Ishikawa (cell line): ENCODE data around the gene ZNF263.

Experiments
- CEBPB ChIP-seq: IDR thresholded peaks from 2 replicates; pipeline ENCODE4 v1.6.1; 2012
- CREB1 ChIP-seq: IDR thresholded peaks from 2 replicates; pipeline ENCODE4 v1.6.1; 2012; ENCODE audit warnings: low read depth
- EGR1 ChIP-seq: IDR thresholded peaks from 2 replicates; pipeline ENCODE4 v1.6.1; 2012
- EP300 ChIP-seq: IDR thresholded peaks from 2 replicates; pipeline ENCODE4 v1.6.1; 2012; ENCODE audit warnings: borderline replicate concordance
- FOXM1 ChIP-seq: IDR thresholded peaks from 2 replicates; pipeline ENCODE4 v1.6.1; 2012; ENCODE audit warnings: low read depth, borderline replicate concordance
- MAX ChIP-seq: IDR thresholded peaks from 2 replicates; pipeline ENCODE4 v1.6.1; 2012
- NFIC ChIP-seq: IDR thresholded peaks from 2 replicates; pipeline ENCODE4 v1.6.1; 2012
- RAD21 ChIP-seq: IDR thresholded peaks from 2 replicates; pipeline ENCODE4 v1.6.1; 2012; ENCODE audit warnings: low read depth
- TAF1 ChIP-seq: IDR thresholded peaks from 2 replicates; pipeline ENCODE4 v1.6.1; 2012; ENCODE audit warnings: low read depth, mild to moderate bottlenecking
- TCF12 ChIP-seq: IDR thresholded peaks from 2 replicates; pipeline ENCODE4 v1.6.1; 2012; ENCODE audit warnings: low read depth
- TEAD4 ChIP-seq: IDR thresholded peaks from 2 replicates; pipeline ENCODE4 v1.6.1; 2012
- YY1 ChIP-seq: IDR thresholded peaks from 2 replicates; pipeline ENCODE4 v1.6.1; 2012; ENCODE audit warnings: low read depth
- ZBTB7A ChIP-seq: IDR thresholded peaks from 2 replicates; pipeline ENCODE4 v1.6.1; 2012; ENCODE audit warnings: low read depth
- TF ChIP-seq, protein P1 (sequence below): IDR thresholded peaks from 2 replicates; pipeline ENCODE4 v1.6.1; 2012
- TF ChIP-seq, protein P2 (sequence below): IDR thresholded peaks from 2 replicates; pipeline ENCODE4 v1.6.1; 2012; ENCODE audit warnings: low read depth, mild to moderate bottlenecking

ZNF263 gene

DNA sequence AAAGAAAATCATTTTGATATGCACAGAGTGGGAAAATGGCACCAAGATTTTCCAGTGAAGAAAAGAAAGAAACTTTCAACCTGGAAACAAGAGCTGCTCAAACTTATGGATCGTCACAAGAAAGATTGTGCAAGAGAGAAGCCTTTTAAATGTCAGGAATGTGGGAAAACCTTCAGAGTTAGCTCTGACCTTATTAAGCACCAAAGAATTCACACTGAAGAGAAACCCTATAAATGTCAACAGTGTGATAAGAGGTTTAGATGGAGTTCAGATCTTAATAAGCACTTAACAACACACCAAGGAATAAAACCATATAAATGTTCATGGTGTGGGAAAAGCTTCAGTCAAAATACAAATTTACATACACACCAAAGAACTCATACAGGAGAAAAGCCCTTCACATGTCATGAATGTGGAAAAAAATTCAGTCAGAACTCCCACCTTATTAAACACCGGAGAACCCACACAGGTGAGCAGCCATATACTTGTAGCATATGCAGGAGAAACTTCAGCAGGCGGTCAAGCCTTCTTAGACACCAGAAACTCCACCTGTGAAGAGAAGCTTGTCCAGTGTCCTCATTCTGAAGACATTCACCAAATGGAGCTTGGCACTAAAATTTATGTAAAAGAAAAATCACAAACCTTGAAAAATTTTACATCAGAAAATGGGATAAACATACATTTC is 34.2 kb downstream of the ZNF263 start:
- TF ChIP-seq TAF1 (no peak), TCF12 (peak; percentile 77; the same call in 1 of the 2 replicates), TEAD4 (peak; percentile 63)
- TF ChIP-seq, protein P1, sequence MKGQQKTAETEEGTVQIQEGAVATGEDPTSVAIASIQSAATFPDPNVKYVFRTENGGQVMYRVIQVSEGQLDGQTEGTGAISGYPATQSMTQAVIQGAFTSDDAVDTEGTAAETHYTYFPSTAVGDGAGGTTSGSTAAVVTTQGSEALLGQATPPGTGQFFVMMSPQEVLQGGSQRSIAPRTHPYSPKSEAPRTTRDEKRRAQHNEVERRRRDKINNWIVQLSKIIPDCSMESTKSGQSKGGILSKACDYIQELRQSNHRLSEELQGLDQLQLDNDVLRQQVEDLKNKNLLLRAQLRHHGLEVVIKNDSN, result peak; percentile 45; the same call in 1 of the 2 replicates
- TF ChIP-seq, protein P2, sequence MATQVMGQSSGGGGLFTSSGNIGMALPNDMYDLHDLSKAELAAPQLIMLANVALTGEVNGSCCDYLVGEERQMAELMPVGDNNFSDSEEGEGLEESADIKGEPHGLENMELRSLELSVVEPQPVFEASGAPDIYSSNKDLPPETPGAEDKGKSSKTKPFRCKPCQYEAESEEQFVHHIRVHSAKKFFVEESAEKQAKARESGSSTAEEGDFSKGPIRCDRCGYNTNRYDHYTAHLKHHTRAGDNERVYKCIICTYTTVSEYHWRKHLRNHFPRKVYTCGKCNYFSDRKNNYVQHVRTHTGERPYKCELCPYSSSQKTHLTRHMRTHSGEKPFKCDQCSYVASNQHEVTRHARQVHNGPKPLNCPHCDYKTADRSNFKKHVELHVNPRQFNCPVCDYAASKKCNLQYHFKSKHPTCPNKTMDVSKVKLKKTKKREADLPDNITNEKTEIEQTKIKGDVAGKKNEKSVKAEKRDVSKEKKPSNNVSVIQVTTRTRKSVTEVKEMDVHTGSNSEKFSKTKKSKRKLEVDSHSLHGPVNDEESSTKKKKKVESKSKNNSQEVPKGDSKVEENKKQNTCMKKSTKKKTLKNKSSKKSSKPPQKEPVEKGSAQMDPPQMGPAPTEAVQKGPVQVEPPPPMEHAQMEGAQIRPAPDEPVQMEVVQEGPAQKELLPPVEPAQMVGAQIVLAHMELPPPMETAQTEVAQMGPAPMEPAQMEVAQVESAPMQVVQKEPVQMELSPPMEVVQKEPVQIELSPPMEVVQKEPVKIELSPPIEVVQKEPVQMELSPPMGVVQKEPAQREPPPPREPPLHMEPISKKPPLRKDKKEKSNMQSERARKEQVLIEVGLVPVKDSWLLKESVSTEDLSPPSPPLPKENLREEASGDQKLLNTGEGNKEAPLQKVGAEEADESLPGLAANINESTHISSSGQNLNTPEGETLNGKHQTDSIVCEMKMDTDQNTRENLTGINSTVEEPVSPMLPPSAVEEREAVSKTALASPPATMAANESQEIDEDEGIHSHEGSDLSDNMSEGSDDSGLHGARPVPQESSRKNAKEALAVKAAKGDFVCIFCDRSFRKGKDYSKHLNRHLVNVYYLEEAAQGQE, result no peak

- TF ChIP-seq RAD21 (no peak), MAX (no peak), CEBPB (no peak), ZBTB7A (no peak), EP300 (no peak), CREB1 (no peak), TEAD4 (no peak), TCF12 (no peak), YY1 (no peak), NFIC (no peak), FOXM1 (no peak), TAF1 (no peak), EGR1 (no peak)
- TF ChIP-seq, protein P2, result no peak
- TF ChIP-seq, protein P1, result no peak
Observed at GRCh38 chr16:3321816-3322215, 38.5 kb downstream of the ZNF263 start.

DNA sequence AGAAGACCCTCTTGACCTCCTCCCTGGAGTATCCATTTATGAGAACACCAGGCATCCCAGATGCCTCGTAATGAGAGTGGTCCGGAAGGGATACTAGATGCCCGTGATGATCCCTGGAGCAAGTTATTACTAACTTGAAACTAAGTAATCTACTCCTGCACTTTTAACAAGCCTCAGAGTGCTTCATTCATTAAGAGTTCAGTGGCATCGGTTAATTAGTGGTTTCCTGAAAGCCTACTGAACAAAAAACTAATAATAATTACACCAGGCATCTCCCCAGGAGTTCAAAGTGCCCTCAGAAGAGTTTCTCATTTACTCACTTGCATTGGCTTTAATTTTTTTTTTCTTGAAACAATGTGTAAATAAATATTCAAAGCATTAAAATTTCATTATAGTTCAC is 44.2 kb downstream of the ZNF263 start:
- TF ChIP-seq, protein P1, result no peak
- TF ChIP-seq RAD21, result no peak
- TF ChIP-seq TCF12, result no peak
- no peak for TF ChIP-seq ZBTB7A
- no peak for TF ChIP-seq MAX
- no peak for TF ChIP-seq TAF1

DNA sequence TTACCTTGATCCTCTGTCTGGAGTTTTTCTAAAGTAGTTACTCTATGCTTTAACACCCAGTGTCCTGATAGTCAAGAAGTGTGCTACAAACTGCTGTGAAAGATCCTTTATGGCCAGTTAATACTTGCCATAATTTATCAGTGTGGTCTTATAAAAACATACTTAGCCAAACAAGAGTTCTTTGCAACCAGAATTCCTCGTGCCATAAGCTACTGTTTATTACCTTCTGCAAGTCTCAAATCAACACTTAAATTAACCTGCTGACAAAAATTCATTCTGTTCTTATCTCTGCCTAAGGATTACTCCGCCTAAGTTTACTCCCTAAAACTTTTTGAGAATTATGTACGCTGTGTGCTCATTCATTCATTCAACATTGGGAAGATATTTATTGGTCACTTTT is 44.8 kb downstream of the ZNF263 start:
- no peak for TF ChIP-seq EGR1
- no peak for TF ChIP-seq NFIC

GRCh38 chr16:3328643-3329042 is 45.4 kb downstream of the ZNF263 start:
- no peak for TF ChIP-seq TCF12
- no peak for TF ChIP-seq RAD21
- no peak for TF ChIP-seq MAX
- TF ChIP-seq, protein P1, result no peak
- no peak for TF ChIP-seq TEAD4
- TF ChIP-seq EGR1, result no peak
- TF ChIP-seq FOXM1, result no peak
- no peak for TF ChIP-seq CREB1
- no peak for TF ChIP-seq ZBTB7A
- TF ChIP-seq YY1, result no peak
- no peak for TF ChIP-seq EP300
- TF ChIP-seq, protein P2, result no peak
- TF ChIP-seq NFIC, result no peak
- no peak for TF ChIP-seq TAF1
- TF ChIP-seq CEBPB, result no peak
